SK-N-SH (cell line): Measurements from ENCODE around the gene INSC.

ENCODE experiments used
- EZH2phosphoT487 ChIP-seq: fragments of 200-600 bp; sonication (generic); IDR thresholded peaks from 2 replicates; pipeline ENCODE4 v1.6.1; 2017; ENCODE audit warnings: low read depth, mixed run types, mild to moderate bottlenecking, antibody characterized with exemption, moderate library complexity, borderline replicate concordance
- FOXM1 ChIP-seq: IDR thresholded peaks from 2 replicates; pipeline ENCODE4 v1.4.0; 2012; ENCODE audit warnings: low read depth, mild to moderate bottlenecking
- TF ChIP-seq, protein P1 (sequence below): IDR thresholded peaks from 2 replicates; pipeline ENCODE4 v1.6.1; 2012; ENCODE audit warnings: mild to moderate bottlenecking, low read depth, low read length, moderate library complexity
- TF ChIP-seq, protein P2 (sequence below): IDR thresholded peaks from 2 replicates; pipeline ENCODE4 v1.4.0; 2012; ENCODE audit warnings: low read depth
- TF ChIP-seq, protein P3 (sequence below): fragments of 200-600 bp; sonication (generic); IDR thresholded peaks from 2 replicates; pipeline ENCODE4 v1.6.1; 2017; ENCODE audit warnings: antibody characterized with exemption, mild to moderate bottlenecking, moderate library complexity

DNA sequence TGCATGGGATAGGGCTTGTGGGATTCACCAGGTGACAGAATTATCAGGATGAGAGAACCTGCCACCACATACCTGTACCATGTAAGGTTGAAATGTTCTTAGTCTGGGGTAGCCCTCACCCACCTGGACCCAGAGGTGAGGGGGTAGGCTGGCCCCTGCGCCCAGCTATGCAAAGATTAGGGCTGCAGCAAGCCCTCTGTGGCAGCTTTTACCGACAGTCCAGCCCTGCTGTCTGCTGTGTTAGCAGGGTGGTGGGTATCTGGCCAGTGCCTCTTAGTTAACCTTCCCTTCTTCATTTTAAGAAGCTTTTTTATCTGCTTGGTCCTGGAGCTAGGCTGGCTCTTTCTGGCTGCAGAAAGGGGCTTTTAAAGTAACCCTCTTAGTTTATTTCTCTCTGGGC lies 13.9 kb downstream of the INSC start:
- TF ChIP-seq, protein P1, sequence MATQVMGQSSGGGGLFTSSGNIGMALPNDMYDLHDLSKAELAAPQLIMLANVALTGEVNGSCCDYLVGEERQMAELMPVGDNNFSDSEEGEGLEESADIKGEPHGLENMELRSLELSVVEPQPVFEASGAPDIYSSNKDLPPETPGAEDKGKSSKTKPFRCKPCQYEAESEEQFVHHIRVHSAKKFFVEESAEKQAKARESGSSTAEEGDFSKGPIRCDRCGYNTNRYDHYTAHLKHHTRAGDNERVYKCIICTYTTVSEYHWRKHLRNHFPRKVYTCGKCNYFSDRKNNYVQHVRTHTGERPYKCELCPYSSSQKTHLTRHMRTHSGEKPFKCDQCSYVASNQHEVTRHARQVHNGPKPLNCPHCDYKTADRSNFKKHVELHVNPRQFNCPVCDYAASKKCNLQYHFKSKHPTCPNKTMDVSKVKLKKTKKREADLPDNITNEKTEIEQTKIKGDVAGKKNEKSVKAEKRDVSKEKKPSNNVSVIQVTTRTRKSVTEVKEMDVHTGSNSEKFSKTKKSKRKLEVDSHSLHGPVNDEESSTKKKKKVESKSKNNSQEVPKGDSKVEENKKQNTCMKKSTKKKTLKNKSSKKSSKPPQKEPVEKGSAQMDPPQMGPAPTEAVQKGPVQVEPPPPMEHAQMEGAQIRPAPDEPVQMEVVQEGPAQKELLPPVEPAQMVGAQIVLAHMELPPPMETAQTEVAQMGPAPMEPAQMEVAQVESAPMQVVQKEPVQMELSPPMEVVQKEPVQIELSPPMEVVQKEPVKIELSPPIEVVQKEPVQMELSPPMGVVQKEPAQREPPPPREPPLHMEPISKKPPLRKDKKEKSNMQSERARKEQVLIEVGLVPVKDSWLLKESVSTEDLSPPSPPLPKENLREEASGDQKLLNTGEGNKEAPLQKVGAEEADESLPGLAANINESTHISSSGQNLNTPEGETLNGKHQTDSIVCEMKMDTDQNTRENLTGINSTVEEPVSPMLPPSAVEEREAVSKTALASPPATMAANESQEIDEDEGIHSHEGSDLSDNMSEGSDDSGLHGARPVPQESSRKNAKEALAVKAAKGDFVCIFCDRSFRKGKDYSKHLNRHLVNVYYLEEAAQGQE = no peak
- TF ChIP-seq, protein P2, sequence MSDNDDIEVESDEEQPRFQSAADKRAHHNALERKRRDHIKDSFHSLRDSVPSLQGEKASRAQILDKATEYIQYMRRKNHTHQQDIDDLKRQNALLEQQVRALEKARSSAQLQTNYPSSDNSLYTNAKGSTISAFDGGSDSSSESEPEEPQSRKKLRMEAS = no peak
- TF ChIP-seq FOXM1 (no peak), EZH2phosphoT487 (no peak)
- TF ChIP-seq, protein P3, sequence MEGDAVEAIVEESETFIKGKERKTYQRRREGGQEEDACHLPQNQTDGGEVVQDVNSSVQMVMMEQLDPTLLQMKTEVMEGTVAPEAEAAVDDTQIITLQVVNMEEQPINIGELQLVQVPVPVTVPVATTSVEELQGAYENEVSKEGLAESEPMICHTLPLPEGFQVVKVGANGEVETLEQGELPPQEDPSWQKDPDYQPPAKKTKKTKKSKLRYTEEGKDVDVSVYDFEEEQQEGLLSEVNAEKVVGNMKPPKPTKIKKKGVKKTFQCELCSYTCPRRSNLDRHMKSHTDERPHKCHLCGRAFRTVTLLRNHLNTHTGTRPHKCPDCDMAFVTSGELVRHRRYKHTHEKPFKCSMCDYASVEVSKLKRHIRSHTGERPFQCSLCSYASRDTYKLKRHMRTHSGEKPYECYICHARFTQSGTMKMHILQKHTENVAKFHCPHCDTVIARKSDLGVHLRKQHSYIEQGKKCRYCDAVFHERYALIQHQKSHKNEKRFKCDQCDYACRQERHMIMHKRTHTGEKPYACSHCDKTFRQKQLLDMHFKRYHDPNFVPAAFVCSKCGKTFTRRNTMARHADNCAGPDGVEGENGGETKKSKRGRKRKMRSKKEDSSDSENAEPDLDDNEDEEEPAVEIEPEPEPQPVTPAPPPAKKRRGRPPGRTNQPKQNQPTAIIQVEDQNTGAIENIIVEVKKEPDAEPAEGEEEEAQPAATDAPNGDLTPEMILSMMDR = no peak
